Endothelial cell of umbilical vein (primary cell): ENCODE data around the gene ARRB1. TPM values are rescaled to one million over a fixed set of nuclear protein-coding genes. Genes with fewer than 3 reads are reported as not detected.

Experiments
- BruUV-seq: library from RNA; stranded (reverse); fragments of 400-500 nt; replicated peaks from 2 replicates; lab custom pipeline; 2021; lab: Mats Ljungman, UMichigan
- CTCF ChIA-PET: fragments of 300-600, 350-600 bp; sonication (Branson Sonifier 250); formaldehyde crosslinking; loops from one replicate; lab custom pipeline; 2021; ENCODE audit warnings: antibody characterized with exemption, inconsistent platforms; lab: Charles Lee
- POLR2A ChIA-PET: fragments of 300-600, 350-600 bp; sonication (Branson Sonifier 250); formaldehyde crosslinking; loops from one replicate; lab custom pipeline; 2021; ENCODE audit warnings: antibody characterized with exemption, inconsistent platforms; lab: Charles Lee
- DNase-seq: peaks from one replicate; pipeline ENCODE4 v3.0.0-alpha.2; 2011; ENCODE audit warnings: low read depth, low spot score
- FAIRE-seq: peaks from 2 replicates; lab custom pipeline; 2011; peaks lifted over from hg19 to GRCh38; lab: Jason Lieb, UNC
- H2AFZ ChIP-seq: 2 replicates; pipeline ENCODE4 v1.6.0; 2012; ENCODE audit warnings: low read depth, low read length, control low read depth, inconsistent platforms
- H3K27ac ChIP-seq: 2 replicates; pipeline ENCODE4 v1.5.1; 2011; ENCODE audit warnings: low read depth, mild to moderate bottlenecking, control low read depth, low read length, moderate library complexity; ENCODE audit not compliant: insufficient read depth
- H3K27me3 ChIP-seq, 2 experiments: 2 replicates each; pipeline versions ENCODE4 v1.6.0 to v1.6.1; 2011; ENCODE audit warnings: low read length in 2 of 2, mixed read lengths in 1 of 2; ENCODE audit not compliant: control insufficient read depth in 2 of 2, insufficient read depth in 2 of 2
- H3K36me3 ChIP-seq, 2 experiments: 2 replicates in 1 of 2; 3 replicates in 1 of 2; pipeline ENCODE4 v1.5.1; 2011; ENCODE audit warnings: low read length in 2 of 2, mild to moderate bottlenecking in 1 of 2, moderate library complexity in 1 of 2; ENCODE audit not compliant: control insufficient read depth in 2 of 2, insufficient read depth in 2 of 2; ENCODE audit errors: extremely low read depth in 1 of 2
- H3K4me1 ChIP-seq: 3 replicates; pipeline ENCODE4 v1.5.1; 2011; ENCODE audit warnings: mild to moderate bottlenecking, low read length; ENCODE audit not compliant: control insufficient read depth, insufficient read depth; ENCODE audit errors: extremely low read depth
- H3K4me2 ChIP-seq: 2 replicates; pipeline ENCODE4 v1.6.1; 2011; ENCODE audit warnings: low read length, control low read depth, mixed read lengths; ENCODE audit not compliant: insufficient read depth
- H3K4me3 ChIP-seq, 3 experiments: fragments of 200-600 bp in 1 of 3; sonication (generic), shearing (Covaris generic) in 1 of 3; replicated peaks in 1 of 3; 2 replicates each; pipeline ENCODE4 v1.5.1; 2011 to 2016; ENCODE audit warnings: control low read depth in 3 of 3, low read length in 3 of 3, mild to moderate bottlenecking in 2 of 3, inconsistent platforms in 1 of 3, low read depth in 1 of 3, moderate library complexity in 1 of 3; ENCODE audit not compliant: insufficient read depth in 1 of 3
- H3K79me2 ChIP-seq: 2 replicates; pipeline ENCODE4 v1.6.0; 2012; ENCODE audit warnings: low read length, inconsistent platforms; ENCODE audit not compliant: control insufficient read depth, insufficient read depth
- H3K9ac ChIP-seq: replicated peaks from 2 replicates; pipeline ENCODE3; 2011; ENCODE audit warnings: low read length, control low read depth; ENCODE audit not compliant: insufficient read depth; ENCODE audit errors: extremely low read depth
- H3K9me1 ChIP-seq: replicated peaks from 3 replicates; pipeline ENCODE4 v1.6.0; 2011; ENCODE audit warnings: mild to moderate bottlenecking, low read length; ENCODE audit not compliant: control insufficient read depth, insufficient read depth; ENCODE audit errors: extremely low read depth
- H3K9me3 ChIP-seq: replicated peaks from 2 replicates; pipeline ENCODE4 v1.5.1; 2012; ENCODE audit warnings: low read length, inconsistent platforms; ENCODE audit not compliant: control insufficient read depth, insufficient read depth
- H4K20me1 ChIP-seq: replicated peaks from 2 replicates; pipeline ENCODE3; 2011; ENCODE audit warnings: mild to moderate bottlenecking, low read length; ENCODE audit not compliant: control insufficient read depth, insufficient read depth; ENCODE audit errors: extremely low read depth
- EZH2 ChIP-seq: IDR thresholded peaks from 2 replicates; pipeline ENCODE4 v1.6.1; 2012; ENCODE audit warnings: borderline replicate concordance, low read depth, mild to moderate bottlenecking, moderate library complexity, low read length, inconsistent platforms; ENCODE audit not compliant: severe bottlenecking
- FOS ChIP-seq: IDR thresholded peaks from 2 replicates; pipeline ENCODE4 v1.6.1; 2011; ENCODE audit warnings: mild to moderate bottlenecking, low read length, moderate library complexity, borderline replicate concordance; ENCODE audit not compliant: insufficient read depth
- GATA2 ChIP-seq: IDR thresholded peaks from 2 replicates; pipeline ENCODE4 v1.7.0; 2011; ENCODE audit warnings: low read depth, mild to moderate bottlenecking, moderate library complexity, mixed read lengths, low read length; ENCODE audit not compliant: insufficient read length, insufficient read depth
- JUN ChIP-seq: IDR thresholded peaks from 2 replicates; pipeline ENCODE4 v1.6.1; 2011; ENCODE audit warnings: borderline replicate concordance, low read depth; ENCODE audit not compliant: insufficient read length, insufficient read depth
- MYC ChIP-seq: IDR thresholded peaks from one replicate; pipeline ENCODE4 v1.6.1; 2011; ENCODE audit warnings: mild to moderate bottlenecking, low read depth, low read length
- POLR2A ChIP-seq: IDR thresholded peaks from 2 replicates; pipeline ENCODE4 v1.6.1; 2012; ENCODE audit warnings: low read depth, mild to moderate bottlenecking, control low read depth, low read length
- POLR2AphosphoS5 ChIP-seq: IDR thresholded peaks from 2 replicates; pipeline ENCODE4 v1.6.1; 2012; ENCODE audit warnings: low read depth, mild to moderate bottlenecking, control low read depth, low read length, moderate library complexity; ENCODE audit not compliant: insufficient read depth
- dilution Hi-C: fragments of 300-500 bp; cut with MboI; formaldehyde crosslinking; loops from one replicate; pipeline ENCODE4 v1.15.0; 2019; ENCODE audit warnings: low sequenced_read_pairs; ENCODE audit not compliant: extremely low pct_ligation_motif_present
- intact Hi-C: fragments of 100-400 bp; cut with micrococcal nuclease; formaldehyde crosslinking; loops from one replicate; pipeline ENCODE4 v1.10.0; 2022
- polyA plus RNA-seq, 4 experiments: library from polyadenylated mRNA; depleted of rRNA in 3 of 4; stranded (reverse) in 3 of 4; unstranded in 1 of 4; fragments of >200 nt; gene quantifications; 2 replicates each; pipeline versions ENCODE4 v1.2.1 to v1.2.3, GENCODE V29; 2011 to 2012; ENCODE audit warnings: missing spikeins in 1 of 4
- total RNA-seq: library from RNA; stranded (reverse); gene quantifications from 2 replicates; pipeline ENCODE4 v1.2.3, GENCODE V29; 2021
- TF ChIP-seq, protein P1 (sequence below): IDR thresholded peaks from 2 replicates; pipeline ENCODE4 v1.6.1; 2011; ENCODE audit not compliant: insufficient read depth, insufficient read length
- TF ChIP-seq, protein P2 (sequence below), 2 donors: IDR thresholded peaks; 1 replicate in 1 of 2; 2 replicates in 1 of 2; pipeline ENCODE4 v1.5.1; 2011; ENCODE audit warnings: low read length in 2 of 2, mild to moderate bottlenecking in 2 of 2, moderate library complexity in 2 of 2, control low read depth in 1 of 2, inconsistent platforms in 1 of 2, low read depth in 1 of 2; ENCODE audit not compliant: insufficient read depth in 1 of 2; ENCODE audit errors: extremely low read depth in 1 of 2

ARRB1 gene
- total and polyA plus RNA-seq, 2 donors (not counting 3 experiments of a cell fraction or from before 2014, with no cell fraction given): 63.9 to 92.6 TPM

DNA sequence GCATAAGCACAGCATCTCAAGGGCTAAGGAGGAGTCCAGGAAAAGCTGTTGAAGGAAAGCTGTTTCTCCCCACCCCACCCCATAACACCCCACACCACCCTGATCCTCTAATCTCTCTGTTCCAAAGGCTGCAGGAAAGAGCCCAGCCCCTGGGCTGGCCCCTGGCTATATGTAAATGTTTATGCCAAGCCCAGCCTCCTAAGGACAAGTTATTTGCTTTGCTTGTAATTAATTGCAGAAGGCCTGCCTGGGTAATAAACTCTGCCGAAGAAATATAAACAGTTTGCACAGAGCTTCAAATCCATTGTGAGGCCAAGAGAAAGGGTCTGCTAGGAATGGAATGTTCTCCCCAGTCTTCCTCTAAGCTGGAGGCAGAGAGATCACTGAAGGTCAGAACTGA is 21.2 kb downstream of the ARRB1 start:
- POLR2A ChIA-PET: no interaction called here

More for the DNA sequence above, 21.2 kb downstream of the ARRB1 start:
- Histone ChIP-seq H4K20me1 (no peaks in the 10 kb centered on the region), H3K36me3 (no peaks in the 10 kb centered on the region), H3K27ac (no peak overlapping the region), H3K79me2 (peaks cover 9% of the 10 kb centered on the region), H3K4me3 (no peak overlapping the region), H3K27me3 (no peaks in the 10 kb centered on the region), H3K9ac (no peak overlapping the region), H3K9me3 (no peaks in the 10 kb centered on the region), H2AFZ (no peak overlapping the region), H3K4me1 (peaks cover 41% of the 10 kb centered on the region), H3K9me1 (no peaks in the 10 kb centered on the region), H3K4me2 (no peak overlapping the region)
- no TSS peak for BruUV-seq
- FAIRE-seq: no peak
- TF ChIP-seq POLR2A: no peak
- TF ChIP-seq EZH2: no peak
- TF ChIP-seq GATA2: no peak
- TF ChIP-seq, protein P1, sequence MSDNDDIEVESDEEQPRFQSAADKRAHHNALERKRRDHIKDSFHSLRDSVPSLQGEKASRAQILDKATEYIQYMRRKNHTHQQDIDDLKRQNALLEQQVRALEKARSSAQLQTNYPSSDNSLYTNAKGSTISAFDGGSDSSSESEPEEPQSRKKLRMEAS: no peak
- no peak for TF ChIP-seq MYC
- TF ChIP-seq FOS: no peak
- no peak for TF ChIP-seq JUN
- TF ChIP-seq POLR2AphosphoS5: no peak
- TF ChIP-seq, protein P2, sequence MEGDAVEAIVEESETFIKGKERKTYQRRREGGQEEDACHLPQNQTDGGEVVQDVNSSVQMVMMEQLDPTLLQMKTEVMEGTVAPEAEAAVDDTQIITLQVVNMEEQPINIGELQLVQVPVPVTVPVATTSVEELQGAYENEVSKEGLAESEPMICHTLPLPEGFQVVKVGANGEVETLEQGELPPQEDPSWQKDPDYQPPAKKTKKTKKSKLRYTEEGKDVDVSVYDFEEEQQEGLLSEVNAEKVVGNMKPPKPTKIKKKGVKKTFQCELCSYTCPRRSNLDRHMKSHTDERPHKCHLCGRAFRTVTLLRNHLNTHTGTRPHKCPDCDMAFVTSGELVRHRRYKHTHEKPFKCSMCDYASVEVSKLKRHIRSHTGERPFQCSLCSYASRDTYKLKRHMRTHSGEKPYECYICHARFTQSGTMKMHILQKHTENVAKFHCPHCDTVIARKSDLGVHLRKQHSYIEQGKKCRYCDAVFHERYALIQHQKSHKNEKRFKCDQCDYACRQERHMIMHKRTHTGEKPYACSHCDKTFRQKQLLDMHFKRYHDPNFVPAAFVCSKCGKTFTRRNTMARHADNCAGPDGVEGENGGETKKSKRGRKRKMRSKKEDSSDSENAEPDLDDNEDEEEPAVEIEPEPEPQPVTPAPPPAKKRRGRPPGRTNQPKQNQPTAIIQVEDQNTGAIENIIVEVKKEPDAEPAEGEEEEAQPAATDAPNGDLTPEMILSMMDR (IDR thresholded peaks at IDR 0.05; ENCODE audit: extremely low read depth in 1 of 2, insufficient read depth in 1 of 2, low read depth in 1 of 2, low read length in 2 of 2): no peak
- dilution Hi-C loops: no loop called here
- CTCF ChIA-PET: interaction anchor here (1.1 to 7.7 kb wide), 12 partner anchors 9 to 60 kb away, joined by 3 to 76 read pairs (median 4); no protein-coding TSS in a partner anchor
- intact Hi-C loops: no loop called here
- peak; percentile 21 for DNase-seq
